HG03442 (cell line): ENCODE results near the gene MS4A8.

Source experiments
- ATAC-seq: cut with Tn5 transposase; IDR thresholded peaks from one replicate; pipeline ENCODE4 v1.9.1; 2021; ENCODE audit warnings: mild to moderate bottlenecking, moderate library complexity; ENCODE audit not compliant: unreplicated experiment

MS4A8 gene

GRCh38 chr11:60762851-60763691, 63.7 kb downstream of the MS4A8 start:
- peak; percentile 59 for ATAC-seq

- ATAC-seq = peak; percentile 31
Measured at GRCh38 chr11:60763692-60764369, 64.4 kb downstream of the MS4A8 start.

- peak; percentile 38 for ATAC-seq
Measured at GRCh38 chr11:60764879-60765278, 65.5 kb downstream of the MS4A8 start.

- peak; percentile 15 for ATAC-seq
Measured at GRCh38 chr11:60765355-60765754, 65.9 kb downstream of the MS4A8 start.
